GM18505 (cell line): ENCODE measurements around the gene CPED1.
"Not testable (repeated sequence)": the region's sequence is repeated elsewhere in the genome, so short reads cannot be mapped to it uniquely, and the experiment has no call there.

Source experiments
- ATAC-seq: cut with Tn5 transposase; IDR thresholded peaks from one replicate; pipeline ENCODE4 v1.9.1; 2021; ENCODE audit not compliant: unreplicated experiment
- POLR2A ChIP-seq: IDR thresholded peaks from 4 replicates; pipeline ENCODE4 v1.6.1; 2011; ENCODE audit warnings: borderline replicate concordance; ENCODE audit not compliant: insufficient read depth, insufficient read length; ENCODE audit errors: extremely low read depth

The CPED1 gene

GRCh38 chr7:121049897-121050296, 61.4 kb downstream of the CPED1 start:
- TF ChIP-seq POLR2A: no peak
- ATAC-seq: no peak

GRCh38 chr7:121053219-121053618, 64.7 kb downstream of the CPED1 start:
- no peak for TF ChIP-seq POLR2A
- ATAC-seq: no peak

GRCh38 chr7:121054925-121055324, 66.4 kb downstream of the CPED1 start:
- ATAC-seq: no peak
- TF ChIP-seq POLR2A: no peak

GRCh38 chr7:121057878-121058277, 69.4 kb downstream of the CPED1 start:
- no peak for ATAC-seq

GRCh38 chr7:121058975-121059374, 70.5 kb downstream of the CPED1 start:
- no peak for TF ChIP-seq POLR2A

More at GRCh38 chr7:121057878-121058277, 69.4 kb downstream of the CPED1 start:
- no peak for TF ChIP-seq POLR2A

GRCh38 chr7:121059979-121060509, 71.5 kb downstream of the CPED1 start:
- not testable (repeated sequence) for ATAC-seq

More at GRCh38 chr7:121058975-121059374, 70.5 kb downstream of the CPED1 start:
- ATAC-seq: no peak

- no peak for TF ChIP-seq POLR2A
- no peak for ATAC-seq
Observed at GRCh38 chr7:121061677-121062582, 73.4 kb downstream of the CPED1 start.

GRCh38 chr7:121062671-121063279, 74.3 kb downstream of the CPED1 start:
- no peak for TF ChIP-seq POLR2A
- ATAC-seq: no peak

- not testable (repeated sequence) for ATAC-seq
Observed at GRCh38 chr7:121067717-121068116, 79.2 kb downstream of the CPED1 start.

- no peak for TF ChIP-seq POLR2A
- ATAC-seq: no peak
Observed at GRCh38 chr7:121069346-121070100, 81.0 kb downstream of the CPED1 start.

- no peak for ATAC-seq
- no peak for TF ChIP-seq POLR2A
Observed at GRCh38 chr7:121071132-121071531, 82.6 kb downstream of the CPED1 start.

- no peak for ATAC-seq
- no peak for TF ChIP-seq POLR2A
Observed at GRCh38 chr7:121071662-121072061, 83.2 kb downstream of the CPED1 start.

- no peak for TF ChIP-seq POLR2A
- ATAC-seq: no peak
Observed at GRCh38 chr7:121072826-121073225, 84.3 kb downstream of the CPED1 start.
